Measurements from ENCODE around the gene KHDC1. TPM values are rescaled to one million over a fixed set of nuclear protein-coding genes. Genes with fewer than 3 reads are reported as not detected.
"Not testable (repeated sequence)": the region's sequence is repeated elsewhere in the genome, so short reads cannot be mapped to it uniquely, and the experiment has no call there.

Gene KHDC1
- total RNA-seq, 1 experiment from 2014 or later, result 7.7 TPM

DNA sequence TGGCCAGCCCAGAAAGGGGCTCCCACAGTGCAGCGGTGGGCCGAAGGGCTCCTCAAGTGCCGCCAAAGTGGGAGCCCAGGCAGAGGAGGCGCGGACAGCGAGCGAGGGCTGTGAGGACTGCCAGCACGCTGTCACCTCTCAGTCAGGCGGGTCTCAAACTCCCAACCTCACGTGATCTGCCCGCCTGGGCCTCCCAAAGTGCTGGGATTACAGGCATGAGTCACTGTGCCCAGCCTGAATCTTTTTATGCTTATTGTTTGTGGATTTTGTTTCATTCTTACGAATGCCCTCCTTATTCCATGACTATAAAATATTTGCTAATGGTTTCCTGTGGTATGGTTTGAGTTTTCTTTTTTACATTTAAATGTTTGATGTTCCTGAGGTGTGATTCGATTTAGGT, 6.3 kb upstream of the KHDC1 start:
- H4K8ac ChIP-seq (replicated peaks; ENCODE audit: insufficient read length, low read depth, low read length); H3T11ph ChIP-seq (ENCODE audit: low read length); H2BK12ac ChIP-seq (ENCODE audit: insufficient read length, low read depth, low read length); H2AFZ ChIP-seq (ENCODE audit: low read length); H3K18ac ChIP-seq (ENCODE audit: insufficient read length, low read depth, low read length); H3K4me3 Mint-ChIP-seq; H2BK120ac ChIP-seq (ENCODE audit: low read depth, low read length, poor library complexity, severe bottlenecking); H4K5ac ChIP-seq (ENCODE audit: insufficient read length, low read depth, low read length); H3K79me2 ChIP-seq (ENCODE audit: insufficient read depth, low read length); H3K9me3 Mint-ChIP-seq; DNase-seq; H3K27me3 ChIP-seq (ENCODE audit: insufficient read depth, low read length); H2AK5ac ChIP-seq (ENCODE audit: insufficient read length, low read length); H4K20me1 ChIP-seq (ENCODE audit: control insufficient read depth, insufficient read depth, insufficient read length); H3K4ac ChIP-seq (ENCODE audit: low read depth, low read length); H3K56ac ChIP-seq (ENCODE audit: insufficient read length, low read depth, low read length); H3K14ac ChIP-seq (ENCODE audit: insufficient read depth, low read length); H3K4me2 ChIP-seq (ENCODE audit: insufficient read depth, insufficient read length, low read length); H3K4me1 ChIP-seq (ENCODE audit: insufficient read depth, low read length); H2BK5ac ChIP-seq (ENCODE audit: insufficient read length, low read length); H3K27ac Mint-ChIP-seq; H3K9me3 ChIP-seq (ENCODE audit: control insufficient read depth, low read depth, low read length); H2BK15ac ChIP-seq (ENCODE audit: low read depth, low read length); H3K27ac ChIP-seq (ENCODE audit: insufficient read length, low read depth, low read length); H3K79me1 ChIP-seq (ENCODE audit: insufficient read depth, low read depth, low read length, poor library complexity, severe bottlenecking); H3K23me2 ChIP-seq (ENCODE audit: insufficient read length, low read depth, low read length, poor library complexity, severe bottlenecking); H3K27me3 Mint-ChIP-seq (ENCODE audit: low read depth); H2BK20ac ChIP-seq (ENCODE audit: low read depth, low read length, poor library complexity, severe bottlenecking); H3K9ac ChIP-seq (ENCODE audit: extremely low read depth, insufficient read length, low read length); H3K4me1 Mint-ChIP-seq; H3K23ac ChIP-seq (ENCODE audit: insufficient read length, low read depth, low read length); H4K91ac ChIP-seq (ENCODE audit: insufficient read length, low read depth, low read length): not testable (repeated sequence)
- H3K36me3 Mint-ChIP-seq (ENCODE audit: insufficient read depth in 1 of 3, low read depth in 3 of 3), result peaks cover 9 to 63% (median 56%) of the 10 kb centered on the region in 3 experiments; a peak in 6 of 7 replicates
- no CpG with 5 or more reads among the region's 13 CpGs for WGBS (ENCODE audit: extremely low coverage, insufficient read length, low lambda C conversion rate)

- H3K14ac ChIP-seq (ENCODE audit: insufficient read depth, low read length); H3K4me3 Mint-ChIP-seq; H3K18ac ChIP-seq (ENCODE audit: insufficient read length, low read depth, low read length); H3K79me2 ChIP-seq (ENCODE audit: insufficient read depth, low read length); H2BK15ac ChIP-seq (ENCODE audit: low read depth, low read length); H3K9ac ChIP-seq (ENCODE audit: extremely low read depth, insufficient read length, low read length); H4K20me1 ChIP-seq (ENCODE audit: control insufficient read depth, insufficient read depth, insufficient read length); H3K4ac ChIP-seq (ENCODE audit: low read depth, low read length); DNase-seq; H2BK20ac ChIP-seq (ENCODE audit: low read depth, low read length, poor library complexity, severe bottlenecking); H3K79me1 ChIP-seq (ENCODE audit: insufficient read depth, low read depth, low read length, poor library complexity, severe bottlenecking); H3K27ac Mint-ChIP-seq; H2AFZ ChIP-seq (ENCODE audit: low read length); H3T11ph ChIP-seq (ENCODE audit: low read length); H3K4me2 ChIP-seq (ENCODE audit: insufficient read depth, insufficient read length, low read length); H4K8ac ChIP-seq (replicated peaks; ENCODE audit: insufficient read length, low read depth, low read length); H3K56ac ChIP-seq (ENCODE audit: insufficient read length, low read depth, low read length); H3K27ac ChIP-seq (ENCODE audit: insufficient read length, low read depth, low read length); H3K23me2 ChIP-seq (ENCODE audit: insufficient read length, low read depth, low read length, poor library complexity, severe bottlenecking); H3K27me3 ChIP-seq (ENCODE audit: insufficient read depth, low read length); H2BK120ac ChIP-seq (ENCODE audit: low read depth, low read length, poor library complexity, severe bottlenecking); H3K23ac ChIP-seq (ENCODE audit: insufficient read length, low read depth, low read length); H3K4me1 ChIP-seq (ENCODE audit: insufficient read depth, low read length); H3K9me3 ChIP-seq (ENCODE audit: control insufficient read depth, low read depth, low read length); H2BK12ac ChIP-seq (ENCODE audit: insufficient read length, low read depth, low read length); H4K5ac ChIP-seq (ENCODE audit: insufficient read length, low read depth, low read length); H2AK5ac ChIP-seq (ENCODE audit: insufficient read length, low read length); H4K91ac ChIP-seq (ENCODE audit: insufficient read length, low read depth, low read length); H3K9me3 Mint-ChIP-seq; H3K27me3 Mint-ChIP-seq (ENCODE audit: low read depth); H2BK5ac ChIP-seq (ENCODE audit: insufficient read length, low read length): not testable (repeated sequence)
- peaks cover 9 to 65% (median 58%) of the 10 kb centered on the region in 3 experiments; a peak in 6 of 7 replicates for H3K36me3 Mint-ChIP-seq (ENCODE audit: insufficient read depth in 1 of 3, low read depth in 3 of 3)
- H3K4me1 Mint-ChIP-seq, result peaks cover 7 to 12% of the 10 kb centered on the region in 2 experiments
- WGBS (ENCODE audit: extremely low coverage, insufficient read length, low lambda C conversion rate), result no CpG with 5 or more reads among the region's 27 CpGs
Observed at GRCh38 chr6:73268896-73269295, 5.9 kb upstream of the KHDC1 start.
